IPS-NIHi11 (cell line): ENCODE results near the gene ABHD15.
A peak's percentile ranks its signal among the peaks of the same experiment; 100 is the strongest.

ENCODE experiments used
- DNase-seq: peaks from one replicate; pipeline ENCODE4 v3.0.0; 2012; ENCODE audit warnings: mixed read lengths, low spot score

The ABHD15 gene

DNA sequence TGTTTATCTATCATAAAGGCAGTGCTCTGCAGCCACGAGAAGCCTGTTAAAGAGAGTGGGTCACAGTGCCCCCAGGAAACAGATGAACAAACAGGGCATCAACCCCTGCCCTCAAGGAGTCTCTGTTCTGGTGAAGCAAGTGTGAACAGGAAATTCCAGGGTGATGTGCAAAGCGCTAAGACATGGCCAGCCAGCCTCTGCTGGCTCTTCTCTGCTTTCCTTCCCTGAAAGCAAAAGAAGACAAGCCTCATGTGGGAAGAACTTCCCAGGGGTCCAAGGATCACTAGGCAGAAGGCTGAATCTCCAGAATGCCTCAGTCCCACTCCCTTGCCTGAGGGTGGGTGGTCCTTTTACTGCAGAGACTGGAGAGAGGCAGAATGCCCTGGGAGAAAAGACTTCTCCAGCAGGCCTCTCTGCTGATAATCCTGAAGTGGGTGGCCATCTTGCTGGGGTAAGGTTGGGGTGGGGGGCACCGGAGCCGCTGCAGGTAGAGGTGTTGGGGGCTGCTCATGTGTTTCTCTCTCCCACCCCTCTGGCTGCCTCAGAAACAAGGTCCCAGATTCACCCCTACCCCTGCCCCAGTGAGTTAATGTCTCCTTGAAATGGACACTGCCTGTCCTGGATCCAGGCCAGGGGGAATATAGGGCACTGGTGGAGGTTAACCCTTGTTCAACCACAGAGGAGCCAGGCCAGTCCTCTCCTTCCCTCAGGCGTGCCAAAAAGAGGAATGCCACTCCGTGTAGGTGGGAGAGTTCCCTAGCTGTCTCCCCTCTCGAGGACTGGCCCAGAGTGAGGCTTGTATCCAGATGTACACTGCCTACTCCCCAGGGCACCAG is 28.5 kb upstream of the ABHD15 start:
- DNase-seq: no peak

GRCh38 chr17:29594519-29595090 is 27.8 kb upstream of the ABHD15 start:
- DNase-seq: no peak

DNA sequence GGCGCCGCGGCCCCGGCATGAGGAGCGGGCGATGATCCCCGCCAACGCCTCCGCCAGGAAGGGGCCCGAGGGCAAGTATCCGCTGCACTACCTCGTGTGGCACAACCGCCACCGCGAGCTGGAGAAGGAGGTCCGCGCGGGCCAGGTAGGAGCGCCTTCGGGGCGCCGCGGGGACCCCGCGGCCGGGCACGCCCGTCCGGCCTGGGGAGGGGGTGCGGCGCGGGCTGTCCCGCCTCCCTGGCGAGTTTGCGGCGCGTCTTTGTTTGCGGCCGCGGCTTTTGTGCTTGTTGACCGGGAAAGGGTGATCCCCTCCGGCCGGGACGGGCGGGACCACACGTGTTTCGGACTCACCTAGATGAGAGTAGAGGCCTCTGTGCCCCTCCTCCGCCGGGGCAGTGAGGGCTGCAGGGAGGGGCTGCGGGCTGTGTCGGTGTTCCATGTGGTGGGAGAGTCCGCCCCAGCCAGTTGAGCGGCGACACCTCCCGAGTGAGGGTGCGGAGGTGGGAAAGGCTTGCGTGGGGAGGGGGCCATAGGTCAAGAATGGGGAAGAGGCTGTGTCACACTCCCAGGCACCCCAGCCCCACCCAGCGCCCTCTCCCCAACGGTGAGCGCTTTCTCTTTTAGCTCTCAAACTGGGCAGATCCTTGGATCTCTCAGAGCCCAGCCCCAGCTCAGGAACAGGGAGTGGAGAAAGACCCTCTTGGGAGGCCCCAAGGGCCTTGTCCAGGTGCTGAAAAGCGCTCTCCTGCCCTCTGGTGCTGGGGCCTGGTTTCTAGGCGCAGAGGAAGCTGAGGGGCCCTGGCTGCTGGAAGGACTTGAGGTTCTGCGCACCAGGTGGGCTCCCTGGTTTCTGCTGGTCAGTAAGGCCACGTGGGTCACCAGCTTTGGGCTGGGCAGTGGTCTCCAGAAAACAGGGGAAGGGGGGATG is 27.0 kb upstream of the ABHD15 start:
- DNase-seq: peak; percentile 50

- DNase-seq: no peak
Measured at GRCh38 chr17:29592850-29593551, 26.2 kb upstream of the ABHD15 start, which contains the start of gene ANKRD13B. ANKRD13B (plus strand) TSS chr17:29593132; CDS start chr17:29593622, 490 bp downstream.

DNA sequence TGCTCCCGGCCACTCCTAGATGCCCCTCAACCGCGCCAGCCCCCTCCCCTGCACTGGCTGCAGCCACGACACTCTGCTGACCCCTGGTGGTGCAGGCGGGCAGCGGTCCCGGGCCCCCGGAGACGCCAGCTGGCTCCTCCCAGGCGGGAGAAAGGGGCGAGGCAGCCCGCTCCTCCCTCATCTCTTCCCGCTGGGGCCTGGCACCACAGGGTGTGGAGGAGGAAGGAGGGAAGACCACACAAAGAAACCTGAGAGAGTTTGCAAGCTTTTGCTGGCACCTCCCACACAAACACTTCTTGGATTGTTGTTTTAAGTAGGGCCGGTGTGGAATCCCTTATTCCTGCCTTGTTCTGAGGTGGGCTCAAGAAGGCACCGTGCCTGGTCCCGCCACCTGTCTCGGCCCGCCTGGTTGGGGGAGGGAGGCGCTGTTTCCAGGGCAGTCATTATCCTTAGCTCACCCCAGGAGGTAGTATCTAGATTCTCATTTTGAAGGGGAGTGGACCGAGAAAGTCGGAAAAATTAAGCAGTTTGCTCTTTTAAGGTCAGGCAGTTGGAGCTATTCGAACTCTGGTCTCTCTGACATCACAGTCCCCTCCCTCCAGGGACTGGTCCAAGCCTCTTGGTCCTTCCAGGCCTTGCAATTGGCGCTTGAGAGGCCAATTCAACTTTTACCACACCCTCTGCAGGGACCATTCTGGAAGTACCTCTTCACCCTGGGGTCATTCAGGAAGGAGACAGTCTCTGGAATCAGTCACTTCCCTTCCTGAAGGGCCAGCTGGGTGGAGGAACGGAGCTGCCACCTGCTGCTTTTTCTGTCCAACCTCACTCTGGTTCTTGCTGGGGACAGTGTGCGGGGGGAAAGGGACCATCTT is 25.1 kb upstream of the ABHD15 start:
- DNase-seq: peak; percentile 88

DNA sequence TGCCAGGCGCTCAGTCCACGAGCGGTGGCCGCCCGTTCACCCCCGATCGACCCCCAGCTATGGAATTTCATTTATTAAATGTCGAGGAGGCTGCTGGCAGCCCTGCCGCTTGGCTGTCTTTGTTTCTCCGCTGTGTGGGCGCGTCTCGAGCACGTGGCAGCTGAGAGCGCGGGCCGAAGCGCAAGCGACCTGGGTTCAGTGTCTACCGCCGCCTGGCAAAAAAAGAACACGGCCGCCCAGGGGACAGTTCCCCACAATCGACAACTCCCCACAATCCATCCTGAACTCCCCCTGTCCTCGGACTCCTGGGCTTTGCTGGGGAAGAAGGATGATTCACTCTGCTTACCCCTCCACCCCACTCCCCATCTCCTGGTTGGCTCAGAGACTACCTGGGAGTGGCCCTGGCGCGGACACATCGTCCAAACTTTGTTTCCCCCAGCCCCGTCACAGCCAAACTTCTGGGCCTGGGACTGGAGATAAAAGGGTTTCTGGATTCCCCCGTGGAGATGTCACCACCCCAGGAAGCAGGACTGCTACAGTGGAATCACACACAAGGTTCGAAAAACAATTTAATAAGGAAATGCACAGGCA is 24.4 kb upstream of the ABHD15 start:
- peak; percentile 60 for DNase-seq

DNA sequence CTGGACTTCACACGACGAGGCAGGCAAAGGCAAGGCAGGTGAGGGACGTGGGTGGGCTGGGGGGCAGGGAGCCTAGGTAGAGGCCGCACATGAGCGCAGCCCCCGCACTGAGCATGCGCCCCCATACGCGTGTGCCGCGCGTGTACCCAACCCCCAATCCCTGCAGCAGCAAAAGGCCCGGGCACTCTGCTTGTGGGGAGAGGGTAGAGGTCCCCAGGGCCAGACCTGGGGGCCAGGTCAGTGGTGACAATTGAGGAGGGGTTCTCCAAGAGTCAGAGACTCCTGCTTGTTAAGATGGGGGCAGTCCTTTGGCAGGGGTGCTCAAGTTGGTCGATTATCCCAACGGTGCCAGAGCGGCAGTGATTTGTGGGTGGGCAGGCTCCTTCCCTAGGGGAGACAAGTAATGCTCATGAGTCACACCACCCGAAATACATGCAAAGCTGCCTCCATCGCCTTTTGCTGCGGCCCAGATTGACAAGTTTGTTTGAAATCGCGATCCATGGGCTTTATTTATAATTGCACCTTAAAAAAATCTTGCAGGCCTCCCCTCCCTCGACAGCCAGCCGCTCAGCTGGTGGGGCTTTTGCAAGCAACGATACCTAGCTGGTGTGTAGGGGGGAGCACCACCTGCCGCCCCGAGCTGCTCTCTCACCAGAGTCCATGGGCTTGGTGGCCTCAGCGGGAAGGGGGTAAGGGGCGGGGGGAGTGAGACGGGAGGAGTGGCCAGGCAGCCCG is 23.7 kb upstream of the ABHD15 start:
- no peak for DNase-seq

DNA sequence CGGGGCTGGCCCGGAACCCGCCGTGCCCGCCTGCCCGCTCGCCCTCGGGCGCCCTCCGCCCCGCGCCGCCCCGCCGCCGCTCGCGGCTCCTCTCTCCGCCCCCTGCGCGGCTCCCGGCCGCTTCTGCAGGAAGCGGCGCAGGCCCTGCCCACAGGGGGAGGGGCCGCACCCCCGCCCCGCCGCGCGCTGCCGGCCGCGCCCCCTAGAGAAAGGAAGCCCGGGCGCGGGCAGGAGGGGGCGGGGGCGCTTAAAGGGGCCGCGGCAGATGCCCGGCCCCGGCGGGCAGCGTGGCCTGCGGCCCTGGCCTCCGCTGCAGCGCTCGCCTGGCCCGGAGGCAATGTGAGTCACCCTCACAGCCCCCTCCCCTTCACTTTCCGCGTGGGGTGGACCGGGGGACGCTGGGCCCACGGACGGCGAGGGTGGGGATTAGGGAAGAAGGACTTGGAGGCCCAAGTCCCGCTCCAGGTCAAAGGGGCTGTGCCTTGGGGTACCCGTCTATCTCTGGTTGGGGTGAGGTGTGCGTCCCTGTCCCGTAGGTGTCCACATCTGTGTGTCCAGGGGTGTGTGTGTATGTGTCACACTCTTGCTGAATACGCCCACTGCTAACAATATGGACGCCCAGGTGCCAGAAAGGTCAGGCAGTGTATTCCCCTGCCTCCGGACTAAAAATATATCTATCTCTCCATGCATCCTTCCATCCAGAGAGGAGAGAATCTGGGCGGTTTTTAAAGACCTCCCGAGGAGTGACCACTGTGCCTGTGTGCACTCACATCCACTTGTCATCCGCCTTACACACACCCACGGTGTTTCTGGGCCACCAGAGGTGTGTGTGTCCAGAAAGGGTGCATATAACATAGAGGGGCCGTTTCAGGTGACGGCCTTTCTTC is 22.9 kb upstream of the ABHD15 start, which contains the start of gene GIT1:
Gene GIT1, minus strand, starts transcription at position 125 of the 887 bp plus-strand sequence. CDS start 270 bp downstream, outside the sequence.
- DNase-seq: peak; percentile 95

DNA sequence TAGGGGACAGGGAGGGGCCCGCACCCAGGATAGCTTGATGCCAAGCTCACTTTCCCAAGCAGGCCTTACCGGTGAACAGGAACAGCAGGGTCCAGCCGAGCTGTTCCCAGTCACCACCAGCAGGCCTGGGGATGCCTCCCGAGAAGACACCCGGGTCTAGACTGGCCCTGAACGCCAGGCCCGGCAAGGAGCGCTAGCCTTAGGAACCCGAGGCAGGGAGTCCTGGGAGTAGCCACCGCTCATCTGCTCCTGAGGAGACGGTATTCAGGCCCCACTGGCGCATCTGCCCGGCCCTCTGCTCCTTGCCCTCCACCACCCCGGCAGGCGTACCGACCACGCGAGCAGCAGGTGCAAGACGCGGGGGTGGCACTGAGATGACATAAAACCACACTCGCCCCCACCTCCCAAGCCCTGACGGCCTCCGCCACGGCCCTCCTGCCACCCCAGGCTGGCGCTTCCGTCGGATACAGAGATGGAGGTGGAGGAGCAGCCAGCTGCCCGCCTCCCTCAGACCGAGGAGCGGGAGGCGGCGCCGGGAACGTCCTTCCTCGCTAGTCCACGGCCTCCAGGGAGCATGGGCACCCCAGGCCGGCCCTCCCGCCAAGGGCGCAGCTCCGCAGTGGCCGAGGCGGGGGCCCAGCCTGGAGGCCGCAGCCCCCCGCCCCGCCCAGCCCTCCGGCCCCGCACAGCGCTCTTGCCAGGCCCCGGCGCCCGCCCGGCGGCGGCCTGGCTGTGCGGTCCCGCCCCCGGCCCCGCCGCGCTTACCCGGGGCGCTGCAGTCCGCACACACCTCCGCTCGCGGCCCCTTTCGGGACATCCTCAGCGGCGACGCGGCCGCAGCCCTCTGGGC is 21.9 kb upstream of the ABHD15 start:
- DNase-seq: peak; percentile 72

DNA sequence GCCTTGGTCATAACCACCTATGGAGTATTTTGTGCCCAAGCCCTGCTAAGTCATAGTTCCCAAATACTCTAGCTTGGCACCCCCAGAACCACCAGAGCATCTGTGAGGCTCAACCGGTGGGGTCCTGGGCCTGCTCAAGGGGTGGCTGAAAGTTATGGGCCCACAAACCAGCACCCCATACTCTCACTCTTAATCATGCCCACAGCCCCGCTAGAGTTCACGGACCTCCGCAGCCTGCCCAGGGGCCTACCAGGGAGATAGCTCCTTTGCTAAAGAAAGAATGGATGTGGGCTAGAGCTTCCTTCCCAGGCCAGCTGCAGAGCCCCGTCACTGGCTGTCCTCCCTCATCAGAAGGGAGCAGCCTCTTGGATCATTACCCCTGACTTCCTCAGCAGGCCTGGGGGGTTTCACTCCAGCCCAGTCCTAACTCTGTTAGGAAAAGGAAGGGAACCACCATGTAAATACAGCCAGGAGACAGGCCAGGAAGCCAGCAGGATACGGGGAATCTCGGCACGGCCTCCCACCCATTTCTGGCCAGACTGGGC is 21.3 kb upstream of the ABHD15 start:
- DNase-seq: no peak

DNA sequence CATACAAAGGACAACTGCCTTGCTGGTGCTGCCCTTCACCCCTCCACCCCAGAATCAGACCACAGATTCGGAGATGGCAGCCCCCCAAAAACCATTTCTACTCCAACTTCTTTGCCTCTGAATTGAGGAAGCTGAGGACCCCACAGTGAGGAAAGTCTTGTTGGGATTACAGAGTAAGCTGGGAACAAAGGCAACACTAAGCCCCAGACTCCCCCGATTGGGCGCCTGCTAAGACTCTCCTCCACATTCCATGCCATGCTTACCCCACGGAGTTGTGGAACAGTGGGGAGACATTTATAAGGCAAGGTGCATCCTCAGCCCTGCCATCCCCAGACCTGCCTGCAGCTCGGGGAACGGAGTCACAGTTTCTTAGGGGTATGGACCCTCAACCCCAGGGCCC is 20.8 kb upstream of the ABHD15 start:
- DNase-seq: no peak

GRCh38 chr17:29586676-29587469 is 20.0 kb upstream of the ABHD15 start:
- no peak for DNase-seq

DNA sequence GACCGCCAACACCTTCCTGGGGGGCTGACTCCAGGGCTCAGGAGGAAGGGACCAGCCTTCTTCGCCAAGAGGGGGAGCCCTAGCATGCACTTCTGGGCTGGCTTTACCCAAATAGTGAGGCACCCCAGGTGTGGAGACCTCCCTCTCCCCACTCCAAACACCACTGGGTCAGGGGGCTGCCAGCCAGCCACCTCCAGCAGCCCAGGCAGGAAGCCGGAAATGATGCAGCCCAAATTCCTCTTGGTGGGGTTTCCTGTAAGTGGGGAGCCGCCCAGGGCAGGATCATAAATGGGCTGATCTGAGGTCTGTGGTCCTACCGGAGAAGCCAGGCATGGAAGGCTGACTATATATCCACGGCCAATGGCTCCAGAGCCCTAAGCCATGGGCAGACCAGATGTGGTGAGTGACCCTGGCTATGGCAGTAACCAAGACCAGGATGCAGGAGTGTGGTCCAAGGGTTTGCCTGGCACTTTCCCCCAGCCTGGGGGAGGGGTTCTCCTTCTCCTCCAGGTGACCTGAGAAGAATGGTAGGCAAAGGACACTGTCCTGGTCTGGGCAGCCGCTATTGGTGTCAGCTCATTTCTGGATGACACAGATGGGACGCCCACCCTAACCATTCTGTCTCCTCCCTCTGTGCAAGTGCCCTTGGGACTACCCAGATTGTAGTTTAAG is 18.4 kb upstream of the ABHD15 start:
- DNase-seq: no peak

GRCh38 chr17:29584452-29585079 is 17.7 kb upstream of the ABHD15 start:
- DNase-seq: no peak
